Muscle layer of duodenum (tissue), 2 donors: ENCODE measurements around the gene CD300C.
"Not testable (repeated sequence)": the region's sequence is repeated elsewhere in the genome, so short reads cannot be mapped to it uniquely, and the experiment has no call there.

ENCODE experiments used
- H3K27ac ChIP-seq: one replicate; pipeline ENCODE4 v1.7.0; 2013; ENCODE audit warnings: mild to moderate bottlenecking, low read length
- H3K27me3 ChIP-seq: one replicate; pipeline ENCODE4 v1.7.0; 2013; ENCODE audit warnings: low read depth, mild to moderate bottlenecking, control low read depth, low read length
- H3K36me3 ChIP-seq, 2 donors: one replicate each; pipeline ENCODE4 v1.7.0; 2013; ENCODE audit warnings: low read length in 2 of 2, control low read depth in 1 of 2, mild to moderate bottlenecking in 1 of 2; ENCODE audit not compliant: insufficient read depth in 2 of 2, control insufficient read depth in 1 of 2
- H3K4me1 ChIP-seq, 2 donors: one replicate each; pipeline ENCODE4 v1.7.0; 2013; ENCODE audit warnings: low read length in 2 of 2, mild to moderate bottlenecking in 2 of 2, control low read depth in 1 of 2, moderate library complexity in 1 of 2; ENCODE audit not compliant: insufficient read depth in 2 of 2, control insufficient read depth in 1 of 2
- H3K4me3 ChIP-seq, 2 donors: one replicate each; pipeline ENCODE4 v1.7.0; 2013; ENCODE audit warnings: low read length in 2 of 2, low read depth in 1 of 2, mild to moderate bottlenecking in 1 of 2
- H3K9me3 ChIP-seq, 2 donors: one replicate each; pipeline ENCODE4 v1.7.0; 2013; ENCODE audit warnings: low read length in 2 of 2, control low read depth in 1 of 2, mild to moderate bottlenecking in 1 of 2; ENCODE audit not compliant: control insufficient read depth in 1 of 2
- donor health status: healthy.

CD300C gene

DNA sequence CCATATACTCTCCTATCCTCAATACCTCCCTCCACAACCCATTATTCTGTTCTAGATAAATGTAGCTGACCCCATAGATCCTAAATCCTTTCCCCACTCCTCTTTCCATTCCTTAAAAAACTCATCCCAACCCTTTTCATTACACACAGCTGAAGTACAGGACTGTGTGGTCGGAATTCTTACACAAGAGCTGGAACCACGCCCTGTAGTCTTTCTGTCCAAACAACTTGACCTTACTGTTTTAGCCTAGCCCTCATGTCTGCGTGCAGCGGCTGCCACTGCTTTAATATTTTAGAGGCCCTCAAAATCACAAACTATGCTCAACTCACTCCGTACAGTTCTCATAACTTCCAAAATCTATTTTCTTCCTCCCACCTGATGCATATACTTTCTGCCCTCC lies 42.0 kb downstream of the CD300C start:
- not testable (repeated sequence) for H3K9me3 ChIP-seq, H3K4me3 ChIP-seq

DNA sequence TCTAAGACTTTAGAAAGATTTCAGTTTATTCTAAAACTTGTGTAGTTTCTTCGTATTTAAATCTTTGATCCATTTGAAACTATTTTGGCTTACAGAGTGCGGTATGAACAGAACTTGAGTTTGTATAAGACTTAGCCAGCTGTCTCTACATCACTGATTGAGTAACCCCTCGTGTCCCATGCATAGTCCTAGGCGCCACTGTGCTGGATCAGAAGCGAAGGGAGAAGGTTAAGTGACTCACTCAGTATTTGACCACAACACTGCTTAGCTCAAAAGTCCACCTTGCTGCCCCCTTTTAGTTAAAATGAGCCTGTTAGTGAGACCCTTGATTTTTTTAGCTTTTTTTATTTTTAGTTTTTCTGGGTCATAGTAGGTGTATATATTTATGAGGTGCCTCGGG lies 43.1 kb downstream of the CD300C start:
- H3K27ac ChIP-seq: no peak overlapping the region
- no peaks in the 10 kb centered on the region for H3K4me1 ChIP-seq
- no peaks in the 10 kb centered on the region for H3K36me3 ChIP-seq
- no peak overlapping the region for H3K4me3 ChIP-seq
- no peaks in the 10 kb centered on the region for H3K27me3 ChIP-seq
- no peaks in the 10 kb centered on the region for H3K9me3 ChIP-seq

More for the DNA sequence above, 42.0 kb downstream of the CD300C start:
- H3K27me3 ChIP-seq, H3K36me3 ChIP-seq, H3K4me1 ChIP-seq, H3K27ac ChIP-seq: not testable (repeated sequence)

DNA sequence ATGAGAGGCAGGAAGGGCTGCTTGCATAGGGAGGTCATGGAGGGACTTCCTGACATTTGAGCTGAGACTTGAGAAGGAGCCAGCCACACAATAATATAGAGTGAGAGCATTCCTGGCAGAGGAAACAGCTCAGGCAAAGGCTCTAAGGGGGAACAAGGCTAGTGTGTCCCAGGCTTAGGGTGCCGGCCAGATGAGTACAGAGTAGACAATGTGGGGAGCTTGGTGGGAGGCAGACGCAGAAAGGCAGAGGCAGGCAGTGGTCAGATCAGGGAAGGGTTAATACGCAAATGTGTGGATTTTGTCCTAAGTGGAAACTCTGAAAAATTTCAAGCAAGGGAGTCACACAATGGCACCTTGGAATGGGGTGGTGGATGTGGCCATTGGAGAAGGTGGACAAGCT lies 45.9 kb downstream of the CD300C start:
- H3K36me3 ChIP-seq: no peaks in the 10 kb centered on the region
- no peak overlapping the region for H3K27ac ChIP-seq
- no peak overlapping the region for H3K4me3 ChIP-seq
- H3K27me3 ChIP-seq: no peaks in the 10 kb centered on the region
- no peaks in the 10 kb centered on the region for H3K9me3 ChIP-seq
- no peaks in the 10 kb centered on the region for H3K4me1 ChIP-seq

DNA sequence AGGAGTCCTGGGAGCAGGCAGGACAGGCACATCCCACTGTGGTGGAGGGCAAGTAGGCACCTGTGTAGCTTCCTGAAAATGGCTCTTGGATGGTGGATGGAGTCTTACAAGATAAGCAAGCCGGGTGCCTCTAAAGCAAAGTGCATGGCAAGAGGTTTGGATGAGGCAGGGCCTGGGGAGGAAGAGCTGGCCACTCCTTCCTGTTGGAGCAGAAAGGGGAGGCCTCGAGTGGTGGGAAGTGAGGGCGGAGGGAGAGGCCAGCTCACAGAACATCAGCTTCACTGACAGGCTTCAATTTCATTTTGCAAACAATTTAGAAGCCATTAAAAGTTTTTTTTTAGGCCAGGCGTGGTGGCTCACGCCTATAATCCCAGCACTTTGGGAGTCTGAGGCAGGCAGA lies 48.4 kb downstream of the CD300C start:
- Histone ChIP-seq H3K36me3 (no peaks in the 10 kb centered on the region), H3K9me3 (no peaks in the 10 kb centered on the region), H3K27me3 (no peaks in the 10 kb centered on the region), H3K4me1 (no peaks in the 10 kb centered on the region), H3K4me3 (no peak overlapping the region), H3K27ac (no peak overlapping the region)

DNA sequence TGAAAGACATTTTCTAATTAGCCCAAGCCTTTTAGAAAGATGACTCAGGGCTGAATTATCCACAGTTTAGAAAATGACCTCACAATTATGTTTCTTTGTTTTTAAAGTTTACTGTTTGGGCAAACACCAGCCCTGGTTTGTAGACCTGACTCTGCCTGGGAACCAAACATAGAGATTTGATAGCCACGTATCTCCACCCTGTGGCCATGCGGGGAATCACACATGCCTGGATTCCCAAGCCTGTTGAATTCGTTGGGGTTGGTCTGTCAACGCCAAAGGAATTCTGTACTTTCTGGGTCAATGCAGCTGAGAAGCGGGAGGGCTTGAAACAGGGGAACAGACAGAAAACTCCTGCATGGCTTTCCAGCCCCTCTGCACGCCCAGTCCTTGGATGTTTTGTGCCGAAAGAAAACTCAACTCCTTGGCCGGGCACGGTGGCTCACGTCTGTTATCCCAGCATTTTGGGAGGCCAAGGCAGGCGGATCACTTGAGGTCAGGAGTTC lies 52.5 kb downstream of the CD300C start:
- Histone ChIP-seq H3K9me3 (no peaks in the 10 kb centered on the region), H3K27ac (no peak overlapping the region), H3K27me3 (no peaks in the 10 kb centered on the region), H3K4me3 (no peak overlapping the region), H3K36me3 (no peaks in the 10 kb centered on the region), H3K4me1 (no peaks in the 10 kb centered on the region)

DNA sequence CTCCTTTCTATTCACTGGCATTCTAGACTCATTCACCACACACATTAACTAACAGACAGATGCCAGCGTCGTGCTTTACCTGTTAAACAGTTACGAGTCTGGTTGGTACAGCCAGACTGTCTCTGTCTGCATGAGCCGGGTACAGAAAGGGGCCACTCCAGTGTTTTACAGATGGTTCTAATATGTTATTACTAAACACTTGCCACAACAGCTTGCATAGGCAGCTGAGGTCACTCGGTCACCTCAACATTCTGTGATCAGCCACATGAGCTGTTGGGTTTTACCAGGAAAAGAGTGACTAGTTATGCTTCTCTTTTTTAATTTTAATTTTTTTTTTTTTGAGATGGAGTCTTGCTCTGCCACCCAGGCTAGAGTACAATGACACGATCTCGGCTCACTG lies 54.3 kb downstream of the CD300C start:
- H3K27me3 ChIP-seq: no peaks in the 10 kb centered on the region
- H3K36me3 ChIP-seq: no peaks in the 10 kb centered on the region
- no peak overlapping the region for H3K4me3 ChIP-seq
- H3K9me3 ChIP-seq: no peaks in the 10 kb centered on the region
- no peaks in the 10 kb centered on the region for H3K4me1 ChIP-seq
- H3K27ac ChIP-seq: no peak overlapping the region
